GM12872 (cell line): ENCODE results near the gene CNOT10.

Experiments
- CTCF ChIP-seq: IDR thresholded peaks from 3 replicates; pipeline ENCODE4 v1.5.1; 2011; ENCODE audit warnings: low read depth, mild to moderate bottlenecking, low read length, moderate library complexity; ENCODE audit not compliant: insufficient read depth

CNOT10 gene

GRCh38 chr3:32684029-32684799 is 774 bp upstream of the CNOT10 start:
- TF ChIP-seq CTCF = no peak

GRCh38 chr3:32685543-32686185 is 676 bp downstream of the CNOT10 start:
- TF ChIP-seq CTCF = no peak; the same call in 2 of the 3 replicates

GRCh38 chr3:32686713-32687112 is 1.7 kb downstream of the CNOT10 start:
- TF ChIP-seq CTCF = no peak

- TF ChIP-seq CTCF = no peak
These were observed 6.9 kb downstream of the CNOT10 start for GRCh38 chr3:32691847-32692246.

- TF ChIP-seq CTCF = no peak
These were observed 11.5 kb downstream of the CNOT10 start for GRCh38 chr3:32696523-32696922.

GRCh38 chr3:32698506-32698905 is 13.5 kb downstream of the CNOT10 start:
- TF ChIP-seq CTCF = no peak

GRCh38 chr3:32699429-32699828 is 14.4 kb downstream of the CNOT10 start:
- no peak for TF ChIP-seq CTCF
